Activated naive CD4-positive, alpha-beta T cell (primary cell): Measurements from ENCODE around the gene TBC1D5.
A peak's percentile ranks its signal among the peaks of the same experiment; 100 is the strongest.
"Not testable (repeated sequence)": the region's sequence is repeated elsewhere in the genome, so short reads cannot be mapped to it uniquely, and the experiment has no call there.

ENCODE experiments used
- DNase-seq, 4 experiments: peaks; one replicate each; lab custom pipeline; 2025; lab: John Stamatoyannopoulos, UW

The TBC1D5 gene, protein sequence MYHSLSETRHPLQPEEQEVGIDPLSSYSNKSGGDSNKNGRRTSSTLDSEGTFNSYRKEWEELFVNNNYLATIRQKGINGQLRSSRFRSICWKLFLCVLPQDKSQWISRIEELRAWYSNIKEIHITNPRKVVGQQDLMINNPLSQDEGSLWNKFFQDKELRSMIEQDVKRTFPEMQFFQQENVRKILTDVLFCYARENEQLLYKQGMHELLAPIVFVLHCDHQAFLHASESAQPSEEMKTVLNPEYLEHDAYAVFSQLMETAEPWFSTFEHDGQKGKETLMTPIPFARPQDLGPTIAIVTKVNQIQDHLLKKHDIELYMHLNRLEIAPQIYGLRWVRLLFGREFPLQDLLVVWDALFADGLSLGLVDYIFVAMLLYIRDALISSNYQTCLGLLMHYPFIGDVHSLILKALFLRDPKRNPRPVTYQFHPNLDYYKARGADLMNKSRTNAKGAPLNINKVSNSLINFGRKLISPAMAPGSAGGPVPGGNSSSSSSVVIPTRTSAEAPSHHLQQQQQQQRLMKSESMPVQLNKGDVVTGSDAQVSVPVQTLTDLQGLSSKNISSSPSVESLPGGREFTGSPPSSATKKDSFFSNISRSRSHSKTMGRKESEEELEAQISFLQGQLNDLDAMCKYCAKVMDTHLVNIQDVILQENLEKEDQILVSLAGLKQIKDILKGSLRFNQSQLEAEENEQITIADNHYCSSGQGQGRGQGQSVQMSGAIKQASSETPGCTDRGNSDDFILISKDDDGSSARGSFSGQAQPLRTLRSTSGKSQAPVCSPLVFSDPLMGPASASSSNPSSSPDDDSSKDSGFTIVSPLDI

DNA sequence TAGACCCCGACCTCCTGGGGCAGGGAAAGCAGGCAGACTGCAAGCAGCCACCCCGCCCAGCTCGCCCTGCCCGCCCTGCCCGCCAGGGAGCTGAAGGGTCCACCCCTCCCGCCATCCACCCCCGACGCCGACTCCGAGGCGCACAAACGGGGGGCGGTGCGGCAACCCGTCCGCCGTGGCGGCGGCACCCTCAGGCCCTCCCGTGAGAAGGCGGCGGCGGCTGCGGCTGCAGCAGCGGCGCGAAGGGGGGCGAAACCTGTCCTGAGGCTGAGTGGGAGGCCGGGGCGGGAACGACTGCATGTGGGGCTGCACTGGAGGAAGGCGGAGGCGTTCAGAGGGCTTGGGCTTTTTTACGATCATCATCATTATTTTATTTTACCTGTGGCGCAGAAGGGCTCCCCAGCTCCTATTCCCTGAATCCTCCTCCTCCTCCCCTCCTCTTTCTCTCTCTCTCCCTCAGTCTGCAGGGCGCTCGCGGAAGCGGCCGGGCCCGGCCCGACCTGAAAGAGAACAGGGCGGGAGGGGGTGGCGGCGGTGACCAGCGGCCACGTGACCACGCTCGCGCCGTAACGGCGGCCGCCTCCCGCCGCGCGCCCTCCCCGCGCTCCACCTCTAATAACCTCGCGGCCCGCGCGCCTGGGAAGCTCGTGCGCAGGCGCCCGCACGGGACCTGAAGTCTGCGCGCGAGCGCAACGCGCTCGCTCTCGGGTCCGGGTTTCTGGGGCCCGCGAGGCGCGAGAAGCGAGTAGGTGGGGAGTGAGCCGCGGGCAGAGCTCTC is at the start of gene TBC1D5:
TSS of gene TBC1D5 (minus strand) at position 530 of the 778 bp plus-strand sequence. CDS start 234,061 bp downstream, outside the sequence.
- peak; percentile 72 to 83 (median 78) for DNase-seq

DNA sequence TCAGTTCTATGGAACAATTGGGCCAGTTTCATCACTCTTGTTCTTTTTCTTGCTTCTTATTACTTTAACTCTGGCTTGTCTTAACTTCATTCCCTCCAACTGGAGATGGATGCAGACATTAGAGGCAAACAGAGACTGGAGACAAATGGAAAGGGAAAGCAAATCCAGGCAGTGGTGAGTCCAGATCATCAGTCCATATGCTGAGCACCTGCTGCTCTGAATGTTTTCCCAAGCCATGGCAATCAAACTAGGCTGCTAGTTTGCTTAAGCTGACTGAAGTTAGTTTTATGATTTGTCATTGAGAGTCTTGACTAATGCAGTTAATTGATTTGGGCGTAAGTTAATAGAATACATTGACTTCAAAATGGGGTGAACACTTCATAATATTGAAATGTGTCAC is 41.0 kb upstream of the TBC1D5 start:
- DNase-seq, result no peak

DNA sequence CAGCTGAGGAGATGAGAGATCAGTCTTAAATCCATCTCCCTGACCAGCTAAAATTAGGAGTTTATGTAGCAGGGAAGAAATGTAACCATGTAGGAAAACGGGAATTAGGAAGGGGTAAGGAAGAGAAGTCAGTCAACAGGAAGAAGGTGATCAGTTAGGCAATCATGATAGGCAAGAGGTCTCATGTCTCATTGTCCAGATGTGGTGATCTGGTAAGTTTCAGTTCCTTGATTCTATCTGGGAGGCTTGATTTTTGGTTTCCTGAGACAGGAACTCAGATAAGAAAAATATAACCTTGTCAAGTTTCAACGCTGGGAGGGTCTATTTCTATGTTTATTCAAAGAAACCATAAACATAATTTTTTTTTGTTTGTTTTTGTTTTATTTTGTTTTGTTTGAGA is 40.3 kb upstream of the TBC1D5 start:
- no peak for DNase-seq

DNA sequence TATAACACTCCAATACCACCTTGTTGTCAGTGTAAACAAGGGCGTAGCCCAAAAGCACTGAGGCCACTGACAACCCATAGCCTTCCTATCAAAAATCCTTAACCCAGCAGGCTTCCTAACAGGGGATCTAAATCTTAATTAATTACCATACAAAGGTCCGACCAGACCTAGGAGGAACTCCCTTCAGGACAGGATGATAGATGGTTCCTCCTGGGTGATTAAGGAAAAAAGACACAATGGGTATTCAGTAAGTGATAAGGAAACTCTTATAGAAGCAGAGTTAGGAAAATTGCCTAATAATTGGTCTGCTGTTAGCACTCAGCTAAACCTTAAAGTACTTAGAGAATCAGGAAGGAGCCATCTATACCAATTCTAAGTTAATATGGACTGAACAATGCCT is 37.9 kb upstream of the TBC1D5 start:
- not testable (repeated sequence) for DNase-seq

DNA sequence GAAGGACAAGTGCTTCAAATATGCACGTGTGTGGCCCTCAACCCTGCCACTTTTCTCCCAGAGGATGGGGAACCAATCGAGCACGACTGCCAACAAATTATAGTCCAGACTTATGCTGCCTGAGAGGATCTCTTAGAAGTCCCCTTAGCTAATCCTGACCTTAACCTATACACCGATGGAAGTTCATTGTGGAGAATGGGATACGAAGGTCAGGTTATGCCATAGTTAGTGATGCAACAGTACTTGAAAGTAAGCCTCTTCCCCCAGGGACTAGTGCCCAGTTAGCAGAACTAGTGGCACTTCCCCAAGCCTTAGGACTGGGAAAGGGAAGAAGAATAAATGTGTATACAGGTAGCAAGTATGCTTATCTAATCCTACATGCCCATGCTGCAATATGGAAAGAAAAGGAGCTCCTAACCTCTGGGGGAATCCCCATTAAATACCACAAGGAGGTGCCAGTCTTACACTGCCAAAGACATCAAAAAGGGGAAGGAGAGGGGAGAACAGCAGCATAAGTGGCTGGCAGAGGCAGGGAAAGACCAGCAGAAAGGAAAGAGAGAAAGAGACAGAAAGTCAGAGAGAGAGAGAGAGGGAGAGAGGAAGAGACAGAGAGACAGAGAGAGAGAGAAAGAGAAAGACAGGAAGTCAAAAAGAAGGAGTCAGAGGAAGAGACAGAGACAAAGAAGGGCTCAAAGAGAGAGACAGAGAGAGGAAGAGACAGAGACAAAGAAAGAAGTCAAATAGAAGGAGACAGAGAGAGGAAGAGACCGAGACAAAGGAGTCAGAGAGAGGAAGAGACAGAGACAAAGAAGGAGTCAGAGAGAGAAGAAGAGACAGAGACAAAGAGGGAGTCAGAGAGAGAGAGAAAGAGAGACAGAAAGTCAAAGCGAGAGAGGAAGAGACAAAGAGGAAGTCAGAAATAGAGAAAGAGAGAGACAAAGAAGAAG is 37.1 kb upstream of the TBC1D5 start:
- not testable (repeated sequence) for DNase-seq

DNA sequence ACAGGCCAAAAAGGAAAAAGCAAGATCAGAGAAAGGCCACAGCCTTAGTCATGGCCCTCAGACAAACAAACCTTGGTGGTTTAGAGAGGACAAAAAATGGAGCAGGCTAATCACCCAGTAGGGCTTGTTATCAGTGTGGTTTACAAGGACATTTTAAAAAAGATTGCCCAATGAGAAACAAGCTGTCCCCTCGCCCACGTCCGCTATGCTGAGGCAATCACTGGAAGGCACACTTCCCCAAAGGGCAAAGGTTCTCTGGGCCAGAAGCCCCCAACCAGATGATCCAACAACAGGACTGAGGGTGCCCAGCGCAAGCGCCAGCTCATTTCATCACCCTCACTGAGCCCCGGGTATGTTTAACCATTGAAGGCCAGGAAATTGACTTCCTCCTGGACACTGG is 34.9 kb upstream of the TBC1D5 start:
- DNase-seq, result not testable (repeated sequence)

DNA sequence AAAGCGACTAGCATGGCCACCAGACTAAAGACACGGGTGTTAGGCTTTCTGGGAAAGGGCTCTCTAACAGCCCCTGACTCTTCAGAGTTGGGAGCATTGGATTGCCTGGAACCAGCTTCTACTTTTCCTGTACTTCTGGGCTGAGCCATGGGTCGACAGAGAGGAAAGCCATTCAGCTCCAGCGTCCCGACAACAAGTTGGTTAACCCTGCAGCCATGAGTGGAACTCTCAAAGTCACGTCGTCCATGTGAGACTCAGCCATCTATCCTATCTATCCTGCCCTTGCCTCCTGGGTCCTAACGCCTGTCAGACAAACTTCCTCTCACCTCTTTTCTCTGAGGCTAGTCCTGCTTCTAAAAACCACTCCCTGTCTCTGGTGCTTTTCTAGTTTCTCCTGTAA is 32.6 kb upstream of the TBC1D5 start:
- DNase-seq, result no peak

DNA sequence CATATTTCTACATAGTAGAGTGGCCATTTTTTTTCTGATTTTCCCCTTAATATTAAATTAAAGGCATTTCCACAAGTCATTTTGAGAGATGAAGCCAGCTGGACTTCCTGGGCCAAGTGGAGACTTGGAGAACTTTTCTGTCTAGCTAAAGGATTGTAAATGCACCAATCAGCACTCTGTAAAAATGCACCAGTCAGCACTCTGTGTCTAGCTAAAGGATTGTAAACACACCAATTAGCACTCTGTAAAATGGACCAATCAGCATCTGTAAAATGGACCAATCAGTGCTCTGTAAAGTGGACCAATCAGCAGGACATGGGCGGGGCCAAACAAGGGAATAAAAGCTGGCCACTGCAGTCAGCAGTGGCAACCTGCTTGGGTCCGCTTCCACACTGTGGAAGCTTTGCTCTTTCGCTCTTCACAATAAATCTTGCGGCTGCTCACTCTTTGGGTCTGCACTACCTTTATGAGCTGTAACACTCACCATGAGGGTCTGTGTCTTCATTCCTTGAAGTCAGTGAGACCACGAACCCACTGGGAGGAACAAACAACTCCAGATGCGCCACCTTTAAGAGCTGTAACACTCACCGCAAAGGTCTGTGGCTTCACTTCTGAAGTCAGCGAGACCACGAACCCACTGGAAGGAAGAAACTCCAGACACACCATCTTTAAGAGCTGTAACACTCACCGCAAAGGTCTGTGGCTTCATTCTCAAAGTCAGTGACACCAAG is 31.9 kb upstream of the TBC1D5 start:
- not testable (repeated sequence) for DNase-seq

DNA sequence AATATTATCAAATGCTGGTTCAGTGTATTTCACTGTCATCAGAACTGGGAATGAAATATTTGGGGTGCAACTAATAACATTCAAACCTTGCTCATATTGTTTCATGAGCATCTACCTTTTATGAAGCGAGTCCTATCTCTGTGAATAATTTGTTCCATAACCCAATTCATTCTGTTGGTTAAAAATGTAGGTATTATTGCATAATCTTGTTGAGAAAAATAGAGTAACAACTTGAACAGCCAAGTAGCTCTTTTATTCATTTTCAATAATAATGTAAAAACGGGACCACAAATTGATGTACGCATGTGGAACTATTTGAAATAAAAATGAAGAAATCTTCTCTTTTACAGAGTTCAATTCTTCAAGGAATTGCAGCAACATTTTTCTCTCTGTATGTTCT is 30.1 kb upstream of the TBC1D5 start:
- DNase-seq, result no peak

DNA sequence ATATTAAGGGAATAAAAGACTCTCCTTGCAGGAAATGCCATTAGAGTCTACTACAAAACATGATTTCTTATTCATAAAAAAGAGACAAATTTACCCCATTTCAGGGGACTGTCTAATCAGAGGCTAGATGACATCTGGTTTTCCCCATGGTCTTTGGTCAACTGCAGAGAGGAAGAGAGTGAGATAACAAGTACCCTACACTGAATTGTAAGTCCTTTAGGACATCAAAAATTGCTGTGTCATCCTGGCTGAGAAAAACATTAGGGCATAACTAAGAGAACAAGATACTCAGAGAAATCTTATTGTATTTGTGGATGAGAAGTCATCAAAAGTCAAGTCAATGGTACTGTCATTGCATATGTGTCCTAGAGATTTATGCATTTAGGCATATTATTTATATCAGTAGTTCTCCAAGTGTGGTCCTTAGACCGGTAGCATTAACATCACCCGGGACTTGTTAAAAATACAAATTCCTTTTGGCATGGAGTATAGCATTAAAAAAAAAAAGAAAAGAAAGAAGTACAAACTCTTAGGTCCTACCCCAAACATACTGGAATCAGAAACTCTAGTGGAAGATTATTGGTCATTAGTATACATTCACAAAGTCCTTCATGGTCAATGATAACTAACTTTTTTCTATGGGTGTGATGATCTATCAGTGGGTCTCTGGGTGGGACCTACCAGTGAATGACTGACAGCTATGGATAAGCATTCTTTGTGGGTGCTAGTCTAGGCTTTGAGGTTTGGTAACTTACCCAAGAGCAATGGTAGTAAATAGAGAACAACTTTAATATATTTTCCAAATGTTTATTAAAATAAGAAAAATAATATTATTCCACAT is 29.0 kb upstream of the TBC1D5 start:
- no peak for DNase-seq

DNA sequence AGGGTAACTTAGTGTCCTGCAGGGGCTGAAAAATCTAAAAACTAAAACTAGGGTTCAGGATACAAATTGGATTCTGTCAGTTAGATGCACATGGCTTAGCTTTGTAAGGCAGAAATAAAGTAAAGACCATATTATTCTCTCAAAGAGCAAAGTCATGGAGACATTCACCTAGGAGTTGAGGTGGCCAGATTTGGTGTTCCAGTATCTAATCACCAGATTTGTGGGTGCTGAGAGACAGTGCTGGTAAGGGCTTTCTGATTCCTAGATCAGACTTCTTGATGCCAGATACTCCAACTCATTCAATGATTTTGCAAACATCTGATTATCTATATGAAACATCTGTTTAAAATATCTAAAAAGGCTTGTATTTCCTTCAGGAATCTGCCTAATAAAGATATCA is 28.3 kb upstream of the TBC1D5 start:
- DNase-seq, result no peak

DNA sequence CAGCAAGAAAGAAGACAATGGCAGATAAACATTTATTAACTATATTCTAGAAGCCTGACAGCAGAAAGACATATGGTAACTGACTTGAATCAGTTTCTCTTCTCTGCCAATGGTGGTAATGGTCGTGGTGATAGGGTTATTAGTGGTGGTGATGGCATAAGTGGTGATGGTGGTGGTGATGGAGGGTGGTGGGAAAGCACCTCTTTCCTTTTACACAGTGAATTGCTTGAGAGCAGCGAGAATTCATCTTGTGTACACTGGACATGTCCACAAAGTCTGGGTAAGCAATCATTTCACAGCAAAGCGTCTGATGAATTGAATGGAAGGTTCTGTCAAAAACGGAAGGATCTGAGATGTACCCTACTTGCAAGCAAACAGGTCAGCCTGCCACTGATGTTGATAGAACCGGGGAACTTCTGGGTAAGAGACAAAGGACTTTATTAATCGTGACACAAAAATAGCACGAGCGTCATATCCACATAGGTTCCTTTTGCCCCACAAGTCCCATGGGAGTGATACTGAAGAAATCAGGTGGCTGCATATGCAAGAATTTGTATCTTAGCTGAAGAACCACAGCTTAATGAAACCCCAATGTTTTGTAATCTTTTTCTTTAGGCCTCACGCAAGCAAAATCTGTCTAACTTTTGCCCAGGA is 23.5 kb upstream of the TBC1D5 start:
- DNase-seq, result no peak

DNA sequence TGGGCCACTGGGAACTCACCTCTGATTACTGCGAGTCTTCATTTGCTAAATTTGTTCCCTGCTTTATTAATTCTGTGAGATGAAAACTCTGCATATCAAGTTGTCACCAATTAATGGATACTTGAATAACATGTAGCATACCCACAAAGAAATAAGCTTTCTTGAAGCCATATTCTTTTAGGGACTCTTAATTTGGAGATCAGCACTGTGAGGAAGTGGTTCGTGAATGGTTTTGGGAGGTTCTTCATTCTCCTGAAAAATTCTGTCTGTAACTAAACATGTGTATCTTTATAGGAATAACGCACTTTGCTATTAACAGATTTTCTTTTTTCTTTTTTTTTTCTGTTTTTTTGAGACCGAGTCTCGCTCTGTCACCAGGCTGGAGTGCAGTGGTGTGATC is 19.1 kb upstream of the TBC1D5 start:
- DNase-seq, result no peak

DNA sequence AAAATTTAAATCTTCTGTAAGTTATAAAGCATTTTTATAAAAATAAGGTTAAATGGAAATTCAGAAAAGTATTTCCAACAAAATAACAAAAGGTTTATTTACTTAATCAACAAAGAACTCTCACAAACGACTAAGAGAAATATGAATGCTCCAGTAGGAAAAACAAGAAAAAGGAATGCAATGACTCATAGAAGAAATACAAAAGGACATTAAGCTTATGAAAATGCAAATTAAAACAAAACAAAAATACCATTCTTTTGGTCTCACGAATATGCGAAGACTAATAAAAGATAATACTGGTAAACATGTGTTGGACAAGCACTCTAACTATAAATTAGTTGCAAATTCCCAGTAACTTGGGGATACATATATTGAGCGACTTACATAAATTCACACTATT is 17.5 kb upstream of the TBC1D5 start:
- DNase-seq, result no peak

DNA sequence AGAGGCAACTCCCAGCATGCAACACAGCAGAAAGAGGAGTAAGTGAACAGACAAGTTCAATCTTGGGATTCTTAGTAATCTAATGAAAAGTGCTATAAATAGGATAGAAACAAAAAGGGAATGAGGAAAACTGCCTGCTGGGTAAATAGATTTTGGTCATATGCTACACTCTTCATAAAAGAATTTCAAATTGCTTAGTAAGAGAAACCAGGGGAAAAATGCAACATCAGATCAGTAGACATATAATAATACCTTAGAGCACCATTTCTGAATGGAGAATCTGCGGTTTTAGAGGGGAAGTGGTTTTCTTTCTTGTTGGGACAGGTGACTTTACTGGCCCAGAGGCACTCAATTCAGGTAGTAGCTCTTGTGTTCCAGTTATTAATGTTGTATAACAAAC is 13.4 kb upstream of the TBC1D5 start:
- DNase-seq, result no peak

DNA sequence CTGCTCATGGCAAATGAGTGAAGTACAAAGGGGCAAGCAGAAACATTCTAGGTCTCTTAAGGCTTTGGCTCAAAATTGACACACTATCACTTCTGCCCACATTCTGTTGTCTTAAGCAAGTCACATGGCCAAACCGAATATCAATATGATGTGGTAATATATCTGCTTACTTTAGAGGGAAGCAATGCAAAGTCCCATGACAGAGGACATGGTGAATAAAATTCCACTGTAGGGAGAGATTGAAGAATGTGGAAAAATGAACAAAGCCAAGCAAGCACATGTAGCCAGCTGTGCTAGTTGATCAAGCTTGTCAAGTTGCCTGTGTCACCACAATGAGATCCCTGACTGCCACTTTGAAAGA is 11.2 kb upstream of the TBC1D5 start:
- no peak for DNase-seq

DNA sequence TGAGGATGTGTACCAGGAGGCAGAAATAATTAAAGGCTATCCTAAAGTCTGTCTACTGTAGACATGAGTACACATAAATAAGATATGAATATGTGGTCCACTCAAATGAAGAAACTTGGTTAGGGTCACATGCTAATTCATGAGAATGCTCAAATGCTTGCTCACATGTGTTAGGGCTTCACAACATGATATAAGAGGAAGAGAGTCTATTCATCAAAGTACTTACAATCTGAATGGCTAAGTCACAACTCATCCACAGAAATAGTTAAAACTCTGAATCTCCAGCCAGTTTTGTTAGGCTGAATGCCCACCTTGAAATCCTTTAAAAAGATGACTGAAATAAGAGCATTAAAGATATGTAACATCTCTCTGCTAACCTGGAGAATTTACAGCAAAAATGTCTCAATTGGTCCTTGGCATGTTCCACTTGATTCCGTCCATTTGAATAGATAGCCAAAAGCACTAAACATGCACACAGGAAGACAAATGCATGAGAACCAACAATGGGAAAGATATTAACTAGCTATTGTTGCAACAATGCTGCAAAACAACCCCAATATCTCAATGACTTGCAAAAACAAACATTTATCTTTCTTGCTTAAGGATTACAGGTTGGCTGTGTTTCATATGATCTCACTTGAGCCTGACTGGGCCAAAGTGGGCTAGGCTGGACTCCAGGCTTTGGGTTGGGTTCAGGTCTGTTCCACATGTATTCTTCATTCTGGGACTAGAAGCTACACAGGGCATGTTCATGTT is 10.6 kb upstream of the TBC1D5 start:
- DNase-seq, result no peak

DNA sequence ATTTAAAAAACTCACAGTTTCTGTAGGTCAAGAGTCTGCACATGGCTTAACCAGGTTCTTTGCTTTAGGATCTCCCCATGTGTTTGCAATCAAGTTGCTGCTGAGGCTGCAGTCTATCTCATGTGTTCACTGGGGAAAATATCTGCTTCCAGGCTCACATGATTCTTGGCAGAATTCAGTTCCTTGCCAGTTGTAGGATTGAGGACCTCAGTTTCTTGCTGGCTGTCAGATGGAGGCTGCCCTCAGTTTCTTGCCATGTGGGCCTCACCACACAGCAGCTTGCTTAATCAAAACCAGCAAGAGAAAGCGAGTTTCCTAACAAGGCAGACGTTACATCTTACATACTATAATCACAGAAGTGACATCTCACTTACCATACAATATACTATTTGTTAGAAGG is 10.0 kb upstream of the TBC1D5 start:
- no peak for DNase-seq
